NB4 (cell line): ENCODE measurements around the gene SPATS2.

Source experiments
- DNase-seq: peaks from one replicate; pipeline ENCODE4 v3.0.0; 2010; ENCODE audit warnings: low read depth
- H3K4me3 ChIP-seq: one replicate; pipeline ENCODE4 v1.5.1; 2011; ENCODE audit warnings: mild to moderate bottlenecking, low read depth, low read length, moderate library complexity
- MYC ChIP-seq: IDR thresholded peaks from 2 replicates; pipeline ENCODE4 v1.6.1; 2011; ENCODE audit warnings: low read depth, low read length
- POLR2A ChIP-seq: IDR thresholded peaks from 2 replicates; pipeline ENCODE4 v1.6.1; 2011; ENCODE audit warnings: mild to moderate bottlenecking; ENCODE audit not compliant: insufficient read length; ENCODE audit errors: extremely low read depth
- TF ChIP-seq, protein P1 (sequence below): IDR thresholded peaks from one replicate; pipeline ENCODE4 v1.5.1; 2012; ENCODE audit warnings: low read depth, low read length
- TF ChIP-seq, protein P2 (sequence below): IDR thresholded peaks from 2 replicates; pipeline ENCODE4 v1.6.1; 2011; ENCODE audit warnings: low read depth, low read length

The SPATS2 gene

DNA sequence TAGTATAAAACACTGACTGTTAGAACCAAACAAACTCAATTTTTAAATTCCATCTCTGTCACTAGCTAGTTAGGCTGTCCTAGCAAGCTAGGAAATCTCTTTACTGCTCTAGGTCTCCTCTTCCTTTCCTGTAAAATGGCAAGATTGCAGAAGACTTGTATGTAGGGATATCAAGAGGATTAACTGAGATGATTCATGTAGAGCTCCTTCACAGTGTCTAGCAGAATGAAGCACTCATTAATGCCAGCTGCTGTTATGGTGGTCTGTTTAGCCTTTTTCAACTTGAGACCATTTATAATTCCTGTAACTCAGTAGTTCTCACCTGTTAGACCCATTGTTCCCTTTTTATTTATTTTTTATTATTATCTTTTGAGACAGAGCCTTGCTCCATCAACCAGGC lies 103.7 kb downstream of the SPATS2 start:
- no peak for DNase-seq
- no peak for TF ChIP-seq POLR2A
- H3K4me3 ChIP-seq, result no peak overlapping the region

DNA sequence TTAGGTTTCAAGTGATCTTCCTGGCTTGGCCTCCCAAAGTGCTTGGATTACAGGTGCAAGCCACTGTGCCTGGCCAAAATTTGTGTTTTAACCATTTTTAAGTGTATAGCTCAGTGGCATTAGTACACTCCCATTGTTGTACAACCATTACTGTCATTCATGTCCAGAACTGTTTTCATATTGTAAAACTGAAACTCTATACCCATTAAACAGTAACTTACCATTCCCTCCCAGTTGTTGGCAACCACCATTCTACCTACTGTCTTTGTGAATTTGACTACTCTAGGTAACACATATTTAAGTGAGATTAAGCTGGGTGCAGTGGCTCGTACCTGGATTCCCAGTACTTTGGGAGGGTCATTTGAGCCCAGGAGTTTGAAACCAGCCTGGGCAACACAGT lies 104.3 kb downstream of the SPATS2 start:
- no peak overlapping the region for H3K4me3 ChIP-seq
- DNase-seq, result no peak
- TF ChIP-seq, protein P1, sequence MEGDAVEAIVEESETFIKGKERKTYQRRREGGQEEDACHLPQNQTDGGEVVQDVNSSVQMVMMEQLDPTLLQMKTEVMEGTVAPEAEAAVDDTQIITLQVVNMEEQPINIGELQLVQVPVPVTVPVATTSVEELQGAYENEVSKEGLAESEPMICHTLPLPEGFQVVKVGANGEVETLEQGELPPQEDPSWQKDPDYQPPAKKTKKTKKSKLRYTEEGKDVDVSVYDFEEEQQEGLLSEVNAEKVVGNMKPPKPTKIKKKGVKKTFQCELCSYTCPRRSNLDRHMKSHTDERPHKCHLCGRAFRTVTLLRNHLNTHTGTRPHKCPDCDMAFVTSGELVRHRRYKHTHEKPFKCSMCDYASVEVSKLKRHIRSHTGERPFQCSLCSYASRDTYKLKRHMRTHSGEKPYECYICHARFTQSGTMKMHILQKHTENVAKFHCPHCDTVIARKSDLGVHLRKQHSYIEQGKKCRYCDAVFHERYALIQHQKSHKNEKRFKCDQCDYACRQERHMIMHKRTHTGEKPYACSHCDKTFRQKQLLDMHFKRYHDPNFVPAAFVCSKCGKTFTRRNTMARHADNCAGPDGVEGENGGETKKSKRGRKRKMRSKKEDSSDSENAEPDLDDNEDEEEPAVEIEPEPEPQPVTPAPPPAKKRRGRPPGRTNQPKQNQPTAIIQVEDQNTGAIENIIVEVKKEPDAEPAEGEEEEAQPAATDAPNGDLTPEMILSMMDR, result no peak
- TF ChIP-seq POLR2A, result no peak
- TF ChIP-seq, protein P2, sequence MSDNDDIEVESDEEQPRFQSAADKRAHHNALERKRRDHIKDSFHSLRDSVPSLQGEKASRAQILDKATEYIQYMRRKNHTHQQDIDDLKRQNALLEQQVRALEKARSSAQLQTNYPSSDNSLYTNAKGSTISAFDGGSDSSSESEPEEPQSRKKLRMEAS, result no peak
- TF ChIP-seq MYC, result no peak

DNA sequence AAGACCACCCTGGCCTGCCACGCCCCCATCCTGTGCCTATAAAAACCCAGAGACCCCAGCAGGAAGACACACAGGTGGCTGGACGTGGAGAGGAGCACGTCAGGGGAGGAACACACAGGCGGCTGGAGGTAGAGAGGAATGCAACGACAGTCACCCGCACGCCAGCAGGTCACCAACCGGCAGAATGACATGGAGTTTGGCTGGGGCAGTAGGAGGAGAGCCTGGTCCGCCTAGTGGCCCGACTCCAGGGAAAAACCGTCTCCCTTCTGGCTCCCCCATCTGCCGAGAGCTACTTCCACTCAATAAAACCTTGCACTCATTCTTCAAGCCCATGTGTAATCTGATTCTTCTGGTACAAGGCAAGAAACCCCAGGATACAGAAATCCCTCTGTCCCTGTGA lies 108.8 kb downstream of the SPATS2 start:
- TF ChIP-seq, protein P1, result no peak
- TF ChIP-seq MYC, result no peak
- no peak for TF ChIP-seq POLR2A
- TF ChIP-seq, protein P2, result no peak
- no peak overlapping the region for H3K4me3 ChIP-seq
- DNase-seq, result no peak

DNA sequence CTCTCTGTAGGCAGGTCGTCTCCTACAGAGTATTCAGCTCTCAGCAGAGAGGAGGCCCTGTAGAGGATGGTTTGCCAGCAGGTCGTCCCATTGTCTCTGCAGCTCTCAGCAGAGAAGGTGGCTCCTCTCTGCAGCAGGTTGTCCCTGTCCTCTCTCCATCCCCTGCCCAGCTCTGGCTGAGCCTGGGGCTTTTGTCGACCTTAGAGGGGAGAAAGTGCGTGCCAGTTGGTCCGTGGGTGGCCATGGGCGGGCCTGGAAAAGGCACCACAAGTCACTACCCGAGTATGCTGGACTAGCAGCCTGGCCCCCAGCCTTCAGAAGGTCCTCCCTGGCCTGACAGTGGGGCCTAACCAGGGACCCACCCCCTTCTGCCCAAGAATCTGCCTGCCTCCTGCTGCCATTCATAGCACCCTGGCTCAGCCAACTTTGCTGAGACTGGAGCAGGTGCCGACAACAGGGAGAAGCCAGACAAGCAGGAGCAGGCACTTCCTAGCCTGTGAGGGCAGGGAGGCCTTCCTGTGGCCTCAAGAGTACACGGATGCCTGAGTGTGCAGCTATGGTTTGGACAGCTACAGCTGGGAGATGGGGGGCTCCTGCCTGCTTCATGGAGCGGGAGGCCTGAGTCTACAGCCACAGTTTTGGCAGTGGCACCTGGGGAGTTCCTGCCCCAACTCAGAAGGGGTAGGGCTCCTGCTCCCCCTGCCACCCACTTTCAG lies 111.8 kb downstream of the SPATS2 start:
- no peak overlapping the region for H3K4me3 ChIP-seq
- no peak for DNase-seq
- TF ChIP-seq, protein P1, result no peak
- no peak for TF ChIP-seq MYC
- TF ChIP-seq, protein P2, result no peak
- no peak for TF ChIP-seq POLR2A

DNA sequence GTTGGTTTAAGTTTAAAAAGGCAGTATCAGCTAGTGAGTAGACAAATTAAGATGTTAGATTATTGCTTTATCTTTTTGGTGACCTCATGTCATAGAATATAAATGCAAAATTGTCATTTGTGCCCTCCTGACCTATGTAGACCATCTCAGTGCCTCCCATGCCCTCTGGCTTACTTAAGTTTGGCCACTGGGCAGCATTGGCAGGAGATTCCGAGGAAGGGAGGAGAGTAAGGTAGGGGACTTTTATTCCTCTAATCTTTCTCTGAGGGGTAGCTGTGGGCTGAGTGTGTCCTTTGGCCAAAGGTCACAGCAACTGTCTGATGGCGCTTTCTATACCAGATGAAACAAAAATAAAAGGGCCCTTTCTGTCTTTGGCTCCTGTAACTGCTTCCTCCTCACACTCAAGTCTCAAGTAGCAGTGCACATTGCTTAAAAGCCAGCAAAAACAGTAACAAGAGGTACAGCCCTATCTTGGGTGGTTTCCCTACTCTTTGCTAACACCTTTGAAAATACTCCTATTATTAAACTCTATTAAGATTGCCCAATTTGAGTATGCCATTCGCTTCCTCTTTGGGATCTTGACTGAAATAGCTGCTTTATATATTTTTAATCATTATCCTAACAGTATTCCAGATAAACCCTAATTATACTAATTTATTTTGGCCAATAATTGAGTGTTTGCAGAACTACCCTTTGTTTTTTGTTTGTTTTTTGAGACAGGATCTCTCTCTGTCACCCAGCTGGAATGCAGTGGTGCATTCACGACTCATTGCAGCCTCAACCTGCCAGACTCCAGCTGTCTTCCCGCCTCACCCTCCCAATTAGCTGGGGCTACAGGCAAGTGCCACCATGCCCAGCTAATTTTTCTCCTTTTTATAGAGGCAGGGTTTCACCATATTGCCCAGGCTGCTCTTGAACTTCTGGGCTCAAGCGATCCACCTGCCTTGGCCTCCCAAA lies 115.1 kb downstream of the SPATS2 start:
- no peak for TF ChIP-seq MYC
- TF ChIP-seq POLR2A, result no peak
- TF ChIP-seq, protein P2, result no peak
- TF ChIP-seq, protein P1, result no peak
- no peak for DNase-seq
- H3K4me3 ChIP-seq, result no peak overlapping the region

DNA sequence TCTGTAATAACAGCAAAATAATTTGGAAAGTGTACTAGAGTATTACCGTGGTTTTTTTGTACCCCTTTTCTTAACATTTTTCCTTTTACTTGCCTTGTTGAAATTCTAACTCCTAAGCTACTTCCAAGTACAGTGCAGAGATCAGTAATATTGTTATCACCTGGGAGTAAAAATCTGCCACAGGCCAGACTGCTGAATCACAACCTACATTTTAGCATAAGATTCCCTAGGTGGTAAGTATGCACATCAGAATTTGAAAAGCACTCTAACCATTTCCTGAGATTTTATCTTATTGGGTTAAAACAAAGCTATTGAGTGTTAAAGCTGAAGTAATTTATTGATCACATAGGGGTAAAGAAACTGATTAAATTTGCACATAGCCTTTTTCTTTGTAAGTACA lies 116.4 kb downstream of the SPATS2 start:
- DNase-seq, result no peak
- H3K4me3 ChIP-seq, result no peak overlapping the region
- TF ChIP-seq POLR2A (no peak), MYC (no peak)
- TF ChIP-seq, protein P1, result no peak
- TF ChIP-seq, protein P2, result no peak
